ENCODE data around the gene PLK5. TPM values are rescaled to one million over a fixed set of nuclear protein-coding genes. Genes with fewer than 3 reads are reported as not detected.

Gene PLK5
- polyA plus RNA-seq, 1 of the 3 experiments (the other 2 are of a cell fraction), result not detected

GRCh38 chr19:1577090-1577928 is 53.4 kb downstream of the PLK5 start:
- no peaks in the 10 kb centered on the region for H3K9me3 ChIP-seq
- H3K9me2 ChIP-seq, result no peaks in the 10 kb centered on the region
- H3K27me3 ChIP-seq (ENCODE audit: insufficient read depth), result no peaks in the 10 kb centered on the region
- H4K20me1 ChIP-seq (ENCODE audit: insufficient read depth), result no peaks in the 10 kb centered on the region
- H3K79me2 ChIP-seq (ENCODE audit: insufficient read depth), result no peaks in the 10 kb centered on the region; the same call in 1 of the 2 replicates
- H3K36me3 ChIP-seq (replicated peaks in 1 of 2; ENCODE audit: control insufficient read depth in 1 of 2, insufficient read depth in 2 of 2, low read length in 1 of 2), result peaks cover 3 to 29% of the 10 kb centered on the region in 2 experiments
- no peak overlapping the region for H3K27ac ChIP-seq (ENCODE audit: low read depth in 2 of 2, low read length in 1 of 2)
- H2AFZ ChIP-seq (ENCODE audit: low read depth), result no peak overlapping the region
- 94% methylated on average over 22 of the region's 41 CpGs for WGBS (ENCODE audit: low lambda C conversion rate)
- no peak for TF ChIP-seq SMC3 (IDR thresholded peaks at IDR 0.05; ENCODE audit: low read depth, low read length)
- no peak for TF ChIP-seq TEAD4 (IDR thresholded peaks at IDR 0.05; ENCODE audit: borderline replicate concordance, insufficient read depth)
- no peak for TF ChIP-seq RFX5 (IDR thresholded peaks at IDR 0.05; ENCODE audit: low read length)
- TF ChIP-seq FOXJ3 (CRISPR knock-in tag; IDR thresholded peaks at IDR 0.05), result no peak
- no peak for TF ChIP-seq CTCF (IDR thresholded peaks at IDR 0.05)
- no peak for TF ChIP-seq YY1 (IDR thresholded peaks at IDR 0.05; ENCODE audit: low read depth)
- no peak for TF ChIP-seq MEF2A (IDR thresholded peaks at IDR 0.05; ENCODE audit: borderline replicate concordance, low read depth)
- TF ChIP-seq NRF1 (IDR thresholded peaks at IDR 0.05; ENCODE audit: low read depth, low read length), result no peak
- TF ChIP-seq SIN3A (IDR thresholded peaks at IDR 0.05; ENCODE audit: borderline replicate concordance, low read depth, low read length), result no peak
- TF ChIP-seq USF2 (IDR thresholded peaks at IDR 0.05; ENCODE audit: borderline replicate concordance, low read depth, low read length), result no peak
- TF ChIP-seq JUND (IDR thresholded peaks at IDR 0.05), result no peak
- CTCF ChIA-PET, result interaction anchor here (1.1 to 3.4 kb wide), 4 partner anchors 9 to 249 kb away, joined by 3 to 18 read pairs (median 4); partner anchors contain the start of gene MEX3D
- POLR2A ChIA-PET, result interaction anchor here (0.9 kb wide), 1 partner anchor 13 kb away, joined by 4 read pairs; no protein-coding TSS in a partner anchor
- no peak for DNase-seq
- H3K4me1 ChIP-seq (ENCODE audit: control insufficient read depth in 1 of 2, insufficient read depth in 2 of 2, low read depth in 1 of 2, low read length in 1 of 2), result no peaks in the 10 kb centered on the region
- H3K4me2 ChIP-seq, result no peak overlapping the region
- no peak overlapping the region for H3K4me3 ChIP-seq (ENCODE audit: low read depth in 2 of 2, low read length in 1 of 2)
- no peak overlapping the region for H3K9ac ChIP-seq
- peaks cover 5% of the 10 kb centered on the region for H3F3A ChIP-seq (replicated peaks; ENCODE audit: insufficient read depth)

- Histone ChIP-seq H3K9me3 (no peaks in the 10 kb centered on the region), H3K36me3 (replicated peaks in 1 of 2; ENCODE audit: control insufficient read depth in 1 of 2, insufficient read depth in 2 of 2, low read length in 1 of 2) (peaks cover 3 to 34% of the 10 kb centered on the region in 2 experiments), H3K9ac (no peak overlapping the region), H3K79me2 (ENCODE audit: insufficient read depth) (peaks cover 6% of the 10 kb centered on the region; the same call in 1 of the 2 replicates), H3K4me2 (no peak overlapping the region), H3K4me3 (ENCODE audit: low read depth in 2 of 2, low read length in 1 of 2) (no peak overlapping the region), H2AFZ (ENCODE audit: low read depth) (no peak overlapping the region), H4K20me1 (ENCODE audit: insufficient read depth) (no peaks in the 10 kb centered on the region), H3K4me1 (ENCODE audit: control insufficient read depth in 1 of 2, insufficient read depth in 2 of 2, low read depth in 1 of 2, low read length in 1 of 2) (no peaks in the 10 kb centered on the region), H3K9me2 (no peaks in the 10 kb centered on the region), H3K27me3 (ENCODE audit: insufficient read depth) (no peaks in the 10 kb centered on the region), H3F3A (replicated peaks; ENCODE audit: insufficient read depth) (peaks cover 5% of the 10 kb centered on the region), H3K27ac (ENCODE audit: low read depth in 2 of 2, low read length in 1 of 2) (no peak overlapping the region)
- CTCF ChIA-PET, result interaction anchor here (1.3 to 3.4 kb wide), 5 partner anchors 13 to 248 kb away, joined by 3 to 18 read pairs (median 4); no protein-coding TSS in a partner anchor
- POLR2A ChIA-PET, result interaction anchor here (0.9 to 1.5 kb wide), 2 partner anchors 10 to 13 kb away, joined by 4 to 5 read pairs; no protein-coding TSS in a partner anchor
- TF ChIP-seq CTCF (IDR thresholded peaks at IDR 0.05), result no peak
- no peak for DNase-seq
- 95% methylated on average over 23 of the region's 49 CpGs for WGBS (ENCODE audit: low lambda C conversion rate)
Measured at GRCh38 chr19:1577929-1578618, 54.2 kb downstream of the PLK5 start.

All from SK-N-SH (cell line).